ENCODE measurements around the gene PLK1.

PLK1 gene

GRCh38 chr16:23682181-23682580 lies 3.5 kb downstream of the PLK1 start:
- no peak for DNase-seq

- DNase-seq, result no peak
Measured at GRCh38 chr16:23683487-23683886, 4.8 kb downstream of the PLK1 start.

GRCh38 chr16:23687034-23687808 lies 8.5 kb downstream of the PLK1 start:
- no peak for DNase-seq

GRCh38 chr16:23689442-23690187 lies 10.9 kb downstream of the PLK1 start:
- no peak for DNase-seq

GRCh38 chr16:23690771-23691482 lies 12.2 kb downstream of the PLK1 start:
- no peak for DNase-seq

- no peak for DNase-seq
Measured at GRCh38 chr16:23691483-23692189, 12.9 kb downstream of the PLK1 start.

GRCh38 chr16:23692190-23692837 lies 13.6 kb downstream of the PLK1 start:
- no peak for DNase-seq

- no peak for DNase-seq
Measured at GRCh38 chr16:23694265-23694643, 15.6 kb downstream of the PLK1 start.

GRCh38 chr16:23694644-23695373 lies 16.1 kb downstream of the PLK1 start:
- no peak for DNase-seq

GRCh38 chr16:23695756-23696155 lies 17.1 kb downstream of the PLK1 start:
- no peak for DNase-seq

- no peak for DNase-seq
Measured at GRCh38 chr16:23699100-23699499, 20.4 kb downstream of the PLK1 start.

GRCh38 chr16:23700093-23700492 lies 21.4 kb downstream of the PLK1 start:
- DNase-seq, result no peak

- DNase-seq, result no peak
Measured at GRCh38 chr16:23700509-23700908, 21.8 kb downstream of the PLK1 start.

GRCh38 chr16:23701045-23701444 lies 22.4 kb downstream of the PLK1 start:
- no peak for DNase-seq

- DNase-seq, result no peak
Measured at GRCh38 chr16:23702951-23703350, 24.3 kb downstream of the PLK1 start.

GRCh38 chr16:23704772-23705516 lies 26.3 kb downstream of the PLK1 start:
- DNase-seq, result no peak

GRCh38 chr16:23705517-23705902 lies 26.8 kb downstream of the PLK1 start:
- no peak for DNase-seq

- DNase-seq, result no peak
Measured at GRCh38 chr16:23706439-23706838, 27.8 kb downstream of the PLK1 start.

GRCh38 chr16:23709536-23709935 lies 30.8 kb downstream of the PLK1 start:
- no peak for DNase-seq

GRCh38 chr16:23710008-23710407 lies 31.3 kb downstream of the PLK1 start:
- no peak for DNase-seq

- no peak for DNase-seq
Measured at GRCh38 chr16:23710504-23710903, 31.8 kb downstream of the PLK1 start.

Measured in activated CD4-positive, alpha-beta T cell treated with anti-CD3 and anti-CD28 coated beads for 1 hour (primary cell).